ENCODE results near the gene LIPT2. TPM values are rescaled to one million over a fixed set of nuclear protein-coding genes. Genes with fewer than 3 reads are reported as not detected.

LIPT2 gene
- total RNA-seq, 1 experiment from 2014 or later = 8.2 TPM

- H3K4me2 ChIP-seq (ENCODE audit: insufficient read depth, insufficient read length, low read length) = no peak overlapping the region
- H3T11ph ChIP-seq (ENCODE audit: low read length) = no peak overlapping the region
- no peaks in the 10 kb centered on the region; the same call in 1 of the 2 replicates for H3K27me3 Mint-ChIP-seq (ENCODE audit: low read depth)
- H2BK20ac ChIP-seq (ENCODE audit: low read depth, low read length, poor library complexity, severe bottlenecking) = no peak overlapping the region
- no peaks in the 10 kb centered on the region for H3K27me3 ChIP-seq (ENCODE audit: insufficient read depth, low read length)
- H3K14ac ChIP-seq (ENCODE audit: insufficient read depth, low read length) = no peak overlapping the region
- H3K9me3 ChIP-seq (ENCODE audit: control insufficient read depth, low read depth, low read length) = no peaks in the 10 kb centered on the region
- no peak overlapping the region for H2BK12ac ChIP-seq (ENCODE audit: insufficient read length, low read depth, low read length)
- H3K4me1 ChIP-seq (ENCODE audit: insufficient read depth, low read length) = no peaks in the 10 kb centered on the region
- peaks cover 9% of the 10 kb centered on the region in 2 experiments for H3K4me1 Mint-ChIP-seq
- H3K79me2 ChIP-seq (ENCODE audit: insufficient read depth, low read length) = no peaks in the 10 kb centered on the region
- no peak overlapping the region for H2BK5ac ChIP-seq (ENCODE audit: insufficient read length, low read length)
- H3K9me3 Mint-ChIP-seq = no peaks in the 10 kb centered on the region
- no peak overlapping the region for H2BK15ac ChIP-seq (ENCODE audit: low read depth, low read length)
- H4K5ac ChIP-seq (ENCODE audit: insufficient read length, low read depth, low read length) = no peak overlapping the region
- no peak overlapping the region for H2AFZ ChIP-seq (ENCODE audit: low read length)
- no peak overlapping the region for H4K8ac ChIP-seq (replicated peaks; ENCODE audit: insufficient read length, low read depth, low read length)
- no peaks in the 10 kb centered on the region for H4K20me1 ChIP-seq (ENCODE audit: control insufficient read depth, insufficient read depth, insufficient read length)
- H3K4ac ChIP-seq (ENCODE audit: low read depth, low read length) = no peak overlapping the region
- no peak overlapping the region for H3K27ac ChIP-seq (ENCODE audit: insufficient read length, low read depth, low read length)
- no peak for TF ChIP-seq CTCF (conservative IDR thresholded peaks at IDR 0.05)
- H3K56ac ChIP-seq (ENCODE audit: insufficient read length, low read depth, low read length) = no peak overlapping the region
- no peak overlapping the region for H2AK5ac ChIP-seq (ENCODE audit: insufficient read length, low read length)
- no peak overlapping the region for H4K91ac ChIP-seq (ENCODE audit: insufficient read length, low read depth, low read length)
- WGBS (ENCODE audit: extremely low coverage, insufficient read length, low lambda C conversion rate) = no CpG with 5 or more reads among the region's 4 CpGs
- DNase-seq = no peak
- no peak overlapping the region for H3K23ac ChIP-seq (ENCODE audit: insufficient read length, low read depth, low read length)
- H3K27ac Mint-ChIP-seq = no peak overlapping the region
- H3K36me3 Mint-ChIP-seq (ENCODE audit: insufficient read depth in 1 of 3, low read depth in 3 of 3) = peaks cover 0 to 2% (median 0%) of the 10 kb centered on the region in 3 experiments; a peak in 2 of 7 replicates
- no peak overlapping the region for H3K18ac ChIP-seq (ENCODE audit: insufficient read length, low read depth, low read length)
- no peak overlapping the region for H2BK120ac ChIP-seq (ENCODE audit: low read depth, low read length, poor library complexity, severe bottlenecking)
- no peak overlapping the region for H3K9ac ChIP-seq (ENCODE audit: extremely low read depth, insufficient read length, low read length)
- H3K79me1 ChIP-seq (ENCODE audit: insufficient read depth, low read depth, low read length, poor library complexity, severe bottlenecking) = no peaks in the 10 kb centered on the region
- no peaks in the 10 kb centered on the region for H3K23me2 ChIP-seq (ENCODE audit: insufficient read length, low read depth, low read length, poor library complexity, severe bottlenecking)
- no peak overlapping the region for H3K4me3 Mint-ChIP-seq
Observed at GRCh38 chr11:74460065-74460464, 33.5 kb downstream of the LIPT2 start.

Measured in H9 (cell line).